NCI-H345 (cell line): ENCODE measurements around the gene FBXL13.
"Not testable (repeated sequence)": the region's sequence is repeated elsewhere in the genome, so short reads cannot be mapped to it uniquely, and the experiment has no call there.

Experiments used
- DNase-seq: peaks from one replicate; lab custom pipeline; 2025; lab: John Stamatoyannopoulos, UW

FBXL13 gene

GRCh38 chr7:102817616-102818573, 256.7 kb downstream of the FBXL13 start:
- no peak for DNase-seq

- DNase-seq: no peak
Observed at GRCh38 chr7:102814025-102814471, 260.5 kb downstream of the FBXL13 start.

GRCh38 chr7:102813191-102814024, 261.2 kb downstream of the FBXL13 start:
- DNase-seq: no peak

GRCh38 chr7:102811942-102812678, 262.5 kb downstream of the FBXL13 start:
- DNase-seq: no peak

- no peak for DNase-seq
Observed at GRCh38 chr7:102810916-102811315, 263.7 kb downstream of the FBXL13 start.

GRCh38 chr7:102806613-102807012, 268.0 kb downstream of the FBXL13 start:
- DNase-seq: no peak

GRCh38 chr7:102795987-102796595, 278.5 kb downstream of the FBXL13 start:
- not testable (repeated sequence) for DNase-seq

GRCh38 chr7:102794567-102794966, 280.0 kb downstream of the FBXL13 start:
- DNase-seq: not testable (repeated sequence)

- DNase-seq: not testable (repeated sequence)
Observed at GRCh38 chr7:102791831-102792230, 282.8 kb downstream of the FBXL13 start.

- DNase-seq: not testable (repeated sequence)
Observed at GRCh38 chr7:102791367-102791766, 283.2 kb downstream of the FBXL13 start.

- not testable (repeated sequence) for DNase-seq
Observed at GRCh38 chr7:102790364-102791100, 284.1 kb downstream of the FBXL13 start.

GRCh38 chr7:102788770-102789169, 285.8 kb downstream of the FBXL13 start:
- not testable (repeated sequence) for DNase-seq

- not testable (repeated sequence) for DNase-seq
Observed at GRCh38 chr7:102780926-102781325, 293.7 kb downstream of the FBXL13 start.

- not testable (repeated sequence) for DNase-seq
Observed at GRCh38 chr7:102778663-102779062, 295.9 kb downstream of the FBXL13 start.

GRCh38 chr7:102776217-102776616, 298.4 kb downstream of the FBXL13 start:
- not testable (repeated sequence) for DNase-seq

- not testable (repeated sequence) for DNase-seq
Observed at GRCh38 chr7:102770467-102770866, 304.1 kb downstream of the FBXL13 start.

- not testable (repeated sequence) for DNase-seq
Observed at GRCh38 chr7:102769657-102770192, 304.9 kb downstream of the FBXL13 start.

GRCh38 chr7:102763295-102763905, 311.2 kb downstream of the FBXL13 start:
- not testable (repeated sequence) for DNase-seq
